Tibial artery (tissue), 4 donors: Measurements from ENCODE around the gene SLC35A1.

ENCODE experiments used
- DNase-seq, 2 donors: peaks; one replicate each; pipeline ENCODE4 v3.0.0-alpha.2; 2019
- H3K27ac ChIP-seq, 2 donors: fragments of 200-600 bp; sonication (generic) in 1 of 2; 1 replicate in 1 of 2; 2 replicates in 1 of 2; pipeline ENCODE4 v1.5.1; 2018 to 2019; ENCODE audit warnings: mild to moderate bottlenecking in 1 of 2
- H3K27me3 ChIP-seq, 2 donors: fragments of 200-600 bp; sonication (generic) in 1 of 2; one replicate each; pipeline versions ENCODE4 v1.5.1 to v1.6.0; 2016 to 2019
- H3K36me3 ChIP-seq, 3 donors: fragments of 200-600 bp; sonication (generic) in 2 of 3; one replicate each; pipeline ENCODE4 v1.5.1; 2016 to 2019; ENCODE audit warnings: mild to moderate bottlenecking in 2 of 3
- H3K4me1 ChIP-seq, 4 donors: fragments of 200-600 bp; sonication (generic) in 2 of 4; 1 replicate in 3 of 4; 2 replicates in 1 of 4; pipeline ENCODE4 v1.5.1; 2016 to 2019
- H3K4me3 ChIP-seq, 2 donors: fragments of 200-600 bp; sonication (generic) in 1 of 2; 1 replicate in 1 of 2; 2 replicates in 1 of 2; pipeline ENCODE4 v1.5.1; 2018 to 2019; ENCODE audit warnings: mild to moderate bottlenecking in 2 of 2
- H3K9me3 ChIP-seq, 3 donors: fragments of 200-600 bp; sonication (generic) in 1 of 3; one replicate each; pipeline ENCODE4 v1.5.1; 2016 to 2019
- CTCF ChIP-seq, 2 experiments: fragments of 200-600 bp in 1 of 2; fragments of 450-650 bp in 1 of 2; IDR thresholded peaks; one replicate each; pipeline ENCODE4 v1.5.1; 2017 to 2019; ENCODE audit warnings: antibody characterized with exemption in 2 of 2, mild to moderate bottlenecking in 1 of 2, moderate library complexity in 1 of 2
- intact Hi-C: fragments of 100-400 bp; cut with DNase I; formaldehyde crosslinking; loops from one replicate; pipeline ENCODE4 v1.15.0; 2023; ENCODE audit warnings: low total_unique reads

SLC35A1 gene

GRCh38 chr6:87541041-87541440, 68.3 kb downstream of the SLC35A1 start:
- Histone ChIP-seq H3K27ac (no peak overlapping the region), H3K4me1 (peaks cover 0 to 8% (median 0%) of the 10 kb centered on the region in 4 donors), H3K36me3 (peaks cover 19 to 55% (median 37%) of the 10 kb centered on the region in 3 donors), H3K27me3 (no peaks in the 10 kb centered on the region), H3K9me3 (no peaks in the 10 kb centered on the region), H3K4me3 (no peak overlapping the region)
- TF ChIP-seq CTCF (IDR thresholded peaks at IDR 0.05): no peak
- DNase-seq: no peak
- intact Hi-C loops: no loop called here

- no peak for TF ChIP-seq CTCF (IDR thresholded peaks at IDR 0.05)
- no peak overlapping the region for H3K4me3 ChIP-seq
- H3K27ac ChIP-seq: no peak overlapping the region
- no peaks in the 10 kb centered on the region for H3K9me3 ChIP-seq
- H3K27me3 ChIP-seq: no peaks in the 10 kb centered on the region
- DNase-seq: no peak
- intact Hi-C loops: no loop called here
- H3K4me1 ChIP-seq: peaks cover 0 to 8% (median 0%) of the 10 kb centered on the region in 4 donors
- H3K36me3 ChIP-seq: peaks cover 25 to 60% (median 37%) of the 10 kb centered on the region in 3 donors
Observed at GRCh38 chr6:87541744-87542143, 69.0 kb downstream of the SLC35A1 start.

- Histone ChIP-seq H3K27me3 (no peaks in the 10 kb centered on the region), H3K4me1 (peaks cover 0 to 8% (median 0%) of the 10 kb centered on the region in 4 donors), H3K27ac (no peak overlapping the region), H3K36me3 (peaks cover 32 to 66% (median 33%) of the 10 kb centered on the region in 3 donors), H3K4me3 (no peak overlapping the region), H3K9me3 (no peaks in the 10 kb centered on the region)
- intact Hi-C loops: no loop called here
- no peak for DNase-seq
- no peak for TF ChIP-seq CTCF (IDR thresholded peaks at IDR 0.05)
Observed at GRCh38 chr6:87543696-87544473, 71.1 kb downstream of the SLC35A1 start.

- no peak for TF ChIP-seq CTCF (IDR thresholded peaks at IDR 0.05)
- intact Hi-C loops: no loop called here
- DNase-seq: no peak
- Histone ChIP-seq H3K27ac (no peak overlapping the region), H3K36me3 (peaks cover 28 to 67% (median 32%) of the 10 kb centered on the region in 3 donors), H3K9me3 (no peaks in the 10 kb centered on the region), H3K27me3 (no peaks in the 10 kb centered on the region), H3K4me3 (no peak overlapping the region), H3K4me1 (peaks cover 0 to 8% (median 0%) of the 10 kb centered on the region in 4 donors)
Observed at GRCh38 chr6:87544474-87544735, 71.6 kb downstream of the SLC35A1 start.

GRCh38 chr6:87551799-87552198, 79.0 kb downstream of the SLC35A1 start:
- H3K27ac ChIP-seq: no peak overlapping the region
- no peaks in the 10 kb centered on the region for H3K4me1 ChIP-seq
- TF ChIP-seq CTCF (IDR thresholded peaks at IDR 0.05): no peak
- intact Hi-C loops: no loop called here
- peaks cover 17 to 31% (median 20%) of the 10 kb centered on the region in 3 donors for H3K36me3 ChIP-seq
- no peak overlapping the region for H3K4me3 ChIP-seq
- no peaks in the 10 kb centered on the region for H3K27me3 ChIP-seq
- no peaks in the 10 kb centered on the region for H3K9me3 ChIP-seq
- DNase-seq: no peak
